SK-N-SH treated with all-trans-retinoic acid at 6 μM for 48 hours (cell line): ENCODE measurements around the gene CHST11.
"Not testable (repeated sequence)": the region's sequence is repeated elsewhere in the genome, so short reads cannot be mapped to it uniquely, and the experiment has no call there.

Experiments used
- ATAC-seq: fragments of 200-7000 bp; cut with Tn5 transposase; 3 replicates; pipeline ENCODE4 v1.9.1; 2020; ENCODE audit warnings: mild to moderate bottlenecking, moderate library complexity
- ARNTL ChIP-seq: fragments of 450-650 bp; formaldehyde crosslinking; IDR thresholded peaks from 2 replicates; pipeline ENCODE4 v1.5.0; 2020; ENCODE audit warnings: low read depth, mild to moderate bottlenecking, moderate library complexity, borderline replicate concordance
- BACH2 ChIP-seq: fragments of 250-450 bp; sonication (Bioruptor Pico); IDR thresholded peaks from 2 replicates; pipeline ENCODE4 v1.9.0; 2021; ENCODE audit warnings: mild to moderate bottlenecking, borderline replicate concordance
- CSDC2 ChIP-seq: fragments of 250-450 bp; sonication (Bioruptor Pico); IDR thresholded peaks from 2 replicates; pipeline ENCODE4 v1.5.0; 2020; ENCODE audit warnings: mild to moderate bottlenecking, moderate library complexity
- ESRRG ChIP-seq: fragments of 250-450 bp; sonication (Bioruptor Pico); IDR thresholded peaks from 2 replicates; pipeline ENCODE4 v1.6.1; 2021; ENCODE audit warnings: mild to moderate bottlenecking
- GLIS3 ChIP-seq: fragments of 250-450 bp; sonication (Bioruptor Pico); IDR thresholded peaks from 2 replicates; pipeline ENCODE4 v1.5.0; 2020; ENCODE audit warnings: mild to moderate bottlenecking, moderate library complexity
- ISL1 ChIP-seq: fragments of 250-450 bp; sonication (Bioruptor Pico); IDR thresholded peaks from 2 replicates; pipeline ENCODE4 v2.1.2; 2022; ENCODE audit warnings: mild to moderate bottlenecking, moderate library complexity
- OSR1 ChIP-seq: fragments of 250-450 bp; sonication (Bioruptor Pico); IDR thresholded peaks from 2 replicates; pipeline ENCODE4 v1.8.0; 2022; ENCODE audit warnings: moderate library complexity, mild to moderate bottlenecking, inconsistent platforms
- PPARA ChIP-seq: fragments of 250-450 bp; sonication (Bioruptor Pico); IDR thresholded peaks from 2 replicates; pipeline ENCODE4 v1.5.0; 2020; ENCODE audit warnings: mild to moderate bottlenecking, borderline replicate concordance
- RARB ChIP-seq: fragments of 250-450 bp; sonication (Bioruptor Pico); IDR thresholded peaks from 2 replicates; pipeline ENCODE4 v1.8.0; 2021; ENCODE audit warnings: mild to moderate bottlenecking, moderate library complexity
- SNAI2 ChIP-seq: fragments of 250-450 bp; sonication (Bioruptor Pico); IDR thresholded peaks from 2 replicates; pipeline ENCODE4 v1.5.0; 2020; ENCODE audit warnings: mild to moderate bottlenecking, moderate library complexity
- TCF4 ChIP-seq: fragments of 250-450 bp; sonication (Bioruptor Pico); IDR thresholded peaks from 2 replicates; pipeline ENCODE4 v1.8.0; 2021; ENCODE audit warnings: mild to moderate bottlenecking, moderate library complexity, borderline replicate concordance
- ZC3H10 ChIP-seq: fragments of 250-450 bp; sonication (Bioruptor Pico); IDR thresholded peaks from 2 replicates; pipeline ENCODE4 v1.5.1; 2021; ENCODE audit warnings: mild to moderate bottlenecking, moderate library complexity
- ZFP3 ChIP-seq: fragments of 250-450 bp; sonication (Bioruptor Pico); IDR thresholded peaks from 2 replicates; pipeline ENCODE4 v1.5.0; 2020; ENCODE audit warnings: mild to moderate bottlenecking, moderate library complexity
- ZNF565 ChIP-seq: fragments of 450-650 bp; formaldehyde crosslinking; conservative IDR thresholded peaks from 2 replicates; pipeline ENCODE4 v1.5.0; 2020; ENCODE audit warnings: low read depth, mild to moderate bottlenecking, moderate library complexity
- ZNF70 ChIP-seq: fragments of 450-650 bp; formaldehyde crosslinking; IDR thresholded peaks from 2 replicates; pipeline ENCODE4 v1.5.0; 2020; ENCODE audit warnings: mild to moderate bottlenecking, moderate library complexity
- ZNF8 ChIP-seq: fragments of 450-650 bp; formaldehyde crosslinking; IDR thresholded peaks from 2 replicates; pipeline ENCODE4 v1.5.0; 2020; ENCODE audit warnings: mild to moderate bottlenecking, moderate library complexity
- TF ChIP-seq, protein P1 (sequence below): fragments of 250-450 bp; sonication (Bioruptor Pico); IDR thresholded peaks from 2 replicates; pipeline ENCODE4 v1.5.0; 2020; ENCODE audit warnings: mild to moderate bottlenecking, moderate library complexity
- TF ChIP-seq, protein P2 (sequence below): fragments of 250-450 bp; sonication (Bioruptor Pico); IDR thresholded peaks from 2 replicates; pipeline ENCODE4 v1.5.1; 2020; ENCODE audit warnings: low read depth, mild to moderate bottlenecking, moderate library complexity
- TF ChIP-seq, protein P3 (sequence below): fragments of 250-450 bp; sonication (Bioruptor Pico); IDR thresholded peaks from 2 replicates; pipeline ENCODE4 v1.8.0; 2021; ENCODE audit warnings: low read depth, mild to moderate bottlenecking, moderate library complexity, borderline replicate concordance
- TF ChIP-seq, protein P4 (sequence below): fragments of 250-450 bp; sonication (Bioruptor Pico); IDR thresholded peaks from 2 replicates; pipeline ENCODE4 v1.8.0; 2020; ENCODE audit warnings: mild to moderate bottlenecking, moderate library complexity, borderline replicate concordance
- TF ChIP-seq, protein P5 (sequence below): fragments of 250-450 bp; sonication (Bioruptor Pico); IDR thresholded peaks from 2 replicates; pipeline ENCODE4 v1.5.1; 2021; ENCODE audit warnings: mild to moderate bottlenecking, moderate library complexity

Gene CHST11

DNA sequence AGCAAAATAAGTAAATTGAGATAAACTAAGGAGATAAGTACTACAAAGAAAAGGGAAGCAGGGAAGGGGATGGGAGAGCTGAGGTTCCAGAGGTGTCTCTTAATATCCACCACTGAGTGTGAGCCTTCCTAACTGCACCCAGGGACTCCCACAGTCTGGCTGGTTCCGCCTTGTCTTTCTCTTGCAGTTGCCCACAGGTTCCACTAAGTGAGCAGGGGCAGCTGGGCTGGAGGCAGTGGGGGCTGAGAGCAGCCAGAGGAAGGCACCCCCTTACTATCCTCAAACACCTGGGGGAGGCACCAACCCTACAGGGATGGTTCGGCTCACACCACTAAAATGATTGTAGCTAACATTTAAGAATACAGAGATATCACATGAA, 286.4 kb downstream of the CHST11 start:
- no peak for ATAC-seq
- TF ChIP-seq ZNF70 (CRISPR knock-in tag), result no peak
- TF ChIP-seq, protein P1, sequence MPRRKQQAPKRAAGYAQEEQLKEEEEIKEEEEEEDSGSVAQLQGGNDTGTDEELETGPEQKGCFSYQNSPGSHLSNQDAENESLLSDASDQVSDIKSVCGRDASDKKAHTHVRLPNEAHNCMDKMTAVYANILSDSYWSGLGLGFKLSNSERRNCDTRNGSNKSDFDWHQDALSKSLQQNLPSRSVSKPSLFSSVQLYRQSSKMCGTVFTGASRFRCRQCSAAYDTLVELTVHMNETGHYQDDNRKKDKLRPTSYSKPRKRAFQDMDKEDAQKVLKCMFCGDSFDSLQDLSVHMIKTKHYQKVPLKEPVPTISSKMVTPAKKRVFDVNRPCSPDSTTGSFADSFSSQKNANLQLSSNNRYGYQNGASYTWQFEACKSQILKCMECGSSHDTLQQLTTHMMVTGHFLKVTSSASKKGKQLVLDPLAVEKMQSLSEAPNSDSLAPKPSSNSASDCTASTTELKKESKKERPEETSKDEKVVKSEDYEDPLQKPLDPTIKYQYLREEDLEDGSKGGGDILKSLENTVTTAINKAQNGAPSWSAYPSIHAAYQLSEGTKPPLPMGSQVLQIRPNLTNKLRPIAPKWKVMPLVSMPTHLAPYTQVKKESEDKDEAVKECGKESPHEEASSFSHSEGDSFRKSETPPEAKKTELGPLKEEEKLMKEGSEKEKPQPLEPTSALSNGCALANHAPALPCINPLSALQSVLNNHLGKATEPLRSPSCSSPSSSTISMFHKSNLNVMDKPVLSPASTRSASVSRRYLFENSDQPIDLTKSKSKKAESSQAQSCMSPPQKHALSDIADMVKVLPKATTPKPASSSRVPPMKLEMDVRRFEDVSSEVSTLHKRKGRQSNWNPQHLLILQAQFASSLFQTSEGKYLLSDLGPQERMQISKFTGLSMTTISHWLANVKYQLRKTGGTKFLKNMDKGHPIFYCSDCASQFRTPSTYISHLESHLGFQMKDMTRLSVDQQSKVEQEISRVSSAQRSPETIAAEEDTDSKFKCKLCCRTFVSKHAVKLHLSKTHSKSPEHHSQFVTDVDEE (CRISPR knock-in tag), result no peak

DNA sequence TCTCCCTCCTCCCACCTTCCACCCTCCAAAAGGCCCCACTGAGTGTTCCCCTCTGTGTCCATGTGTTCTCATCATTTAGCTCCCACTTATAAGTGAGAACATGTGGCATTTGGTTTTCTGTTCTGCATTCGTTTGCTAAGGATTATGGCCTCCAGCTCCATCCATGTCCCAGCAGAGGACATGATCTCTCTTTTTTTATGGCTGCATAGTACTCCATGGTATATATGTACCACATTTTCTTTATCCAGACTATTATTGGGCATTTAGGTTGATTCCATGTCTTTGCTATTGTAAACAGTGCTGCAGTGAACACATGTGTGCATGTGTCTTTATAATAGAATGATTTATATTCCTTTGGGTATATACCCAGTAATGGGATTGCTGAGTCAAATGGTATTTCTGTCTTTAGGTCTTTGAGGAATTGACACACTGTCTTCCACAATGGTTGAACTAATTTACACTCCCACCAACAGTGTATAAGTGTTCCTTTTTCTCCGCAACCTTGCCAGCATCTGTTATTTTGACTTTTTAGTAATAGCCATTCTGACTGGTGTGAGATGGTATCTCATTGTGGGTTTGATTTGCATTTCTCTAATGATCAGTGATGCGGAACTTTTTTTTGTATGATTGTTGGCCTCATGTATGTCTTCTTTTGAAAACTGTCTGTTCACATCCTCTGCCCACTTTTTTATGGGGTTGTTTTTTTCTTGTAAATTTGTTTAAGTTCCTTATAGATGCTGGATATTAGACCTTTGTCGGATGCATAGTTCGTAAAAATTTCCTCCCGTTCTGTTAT, 287.2 kb downstream of the CHST11 start:
- not testable (repeated sequence) for ATAC-seq
- TF ChIP-seq ZNF8, result peak; percentile 64; the same call in 1 of the 2 replicates

DNA sequence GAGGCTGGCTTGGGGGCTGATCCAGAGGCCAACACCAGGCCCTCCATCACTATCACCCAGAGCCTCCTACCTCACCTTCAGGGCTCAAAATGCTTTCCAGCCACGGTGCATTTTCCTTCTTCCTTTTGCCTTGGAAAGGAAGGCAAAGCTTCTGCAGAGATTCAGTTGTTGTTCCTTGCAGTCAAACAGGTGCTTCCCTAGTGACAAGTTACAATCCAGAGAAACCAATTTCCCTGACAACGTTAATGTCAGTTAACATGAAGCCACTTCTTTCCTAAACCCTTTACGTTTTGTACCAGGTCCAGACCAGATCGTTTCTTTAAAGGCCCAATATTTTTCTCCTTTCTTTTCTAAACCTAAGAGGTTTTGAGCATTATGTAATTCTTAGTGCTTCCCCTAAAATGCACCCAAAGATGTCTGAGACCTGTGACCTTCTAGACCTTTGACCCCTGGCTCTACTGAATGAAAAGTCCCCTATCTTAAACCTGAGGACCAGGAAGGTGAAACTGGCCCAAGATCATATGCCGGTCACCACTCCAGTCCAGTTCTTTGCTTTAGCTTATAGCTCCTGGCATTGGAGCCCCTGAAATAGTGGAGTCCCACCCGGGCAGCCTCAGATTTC, 289.8 kb downstream of the CHST11 start:
- TF ChIP-seq, protein P2, sequence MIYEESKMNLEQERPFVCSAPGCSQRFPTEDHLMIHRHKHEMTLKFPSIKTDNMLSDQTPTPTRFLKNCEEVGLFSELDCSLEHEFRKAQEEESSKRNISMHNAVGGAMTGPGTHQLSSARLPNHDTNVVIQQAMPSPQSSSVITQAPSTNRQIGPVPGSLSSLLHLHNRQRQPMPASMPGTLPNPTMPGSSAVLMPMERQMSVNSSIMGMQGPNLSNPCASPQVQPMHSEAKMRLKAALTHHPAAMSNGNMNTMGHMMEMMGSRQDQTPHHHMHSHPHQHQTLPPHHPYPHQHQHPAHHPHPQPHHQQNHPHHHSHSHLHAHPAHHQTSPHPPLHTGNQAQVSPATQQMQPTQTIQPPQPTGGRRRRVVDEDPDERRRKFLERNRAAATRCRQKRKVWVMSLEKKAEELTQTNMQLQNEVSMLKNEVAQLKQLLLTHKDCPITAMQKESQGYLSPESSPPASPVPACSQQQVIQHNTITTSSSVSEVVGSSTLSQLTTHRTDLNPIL (CRISPR knock-in tag), result no peak
- TF ChIP-seq CSDC2 (CRISPR knock-in tag) (no peak), ZC3H10 (CRISPR knock-in tag) (no peak), ZNF8 (no peak), BACH2 (CRISPR knock-in tag) (no peak), ISL1 (CRISPR knock-in tag) (no peak), ZFP3 (CRISPR knock-in tag) (no peak), SNAI2 (no peak), ZNF565 (CRISPR knock-in tag) (no peak), TCF4 (CRISPR knock-in tag) (no peak), ESRRG (CRISPR knock-in tag) (no peak)
- TF ChIP-seq, protein P3, sequence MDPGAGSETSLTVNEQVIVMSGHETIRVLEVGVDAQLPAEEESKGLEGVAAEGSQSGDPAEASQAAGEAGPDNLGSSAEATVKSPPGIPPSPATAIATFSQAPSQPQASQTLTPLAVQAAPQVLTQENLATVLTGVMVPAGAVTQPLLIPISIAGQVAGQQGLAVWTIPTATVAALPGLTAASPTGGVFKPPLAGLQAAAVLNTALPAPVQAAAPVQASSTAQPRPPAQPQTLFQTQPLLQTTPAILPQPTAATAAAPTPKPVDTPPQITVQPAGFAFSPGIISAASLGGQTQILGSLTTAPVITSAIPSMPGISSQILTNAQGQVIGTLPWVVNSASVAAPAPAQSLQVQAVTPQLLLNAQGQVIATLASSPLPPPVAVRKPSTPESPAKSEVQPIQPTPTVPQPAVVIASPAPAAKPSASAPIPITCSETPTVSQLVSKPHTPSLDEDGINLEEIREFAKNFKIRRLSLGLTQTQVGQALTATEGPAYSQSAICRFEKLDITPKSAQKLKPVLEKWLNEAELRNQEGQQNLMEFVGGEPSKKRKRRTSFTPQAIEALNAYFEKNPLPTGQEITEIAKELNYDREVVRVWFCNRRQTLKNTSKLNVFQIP, result no peak
- TF ChIP-seq, protein P4, sequence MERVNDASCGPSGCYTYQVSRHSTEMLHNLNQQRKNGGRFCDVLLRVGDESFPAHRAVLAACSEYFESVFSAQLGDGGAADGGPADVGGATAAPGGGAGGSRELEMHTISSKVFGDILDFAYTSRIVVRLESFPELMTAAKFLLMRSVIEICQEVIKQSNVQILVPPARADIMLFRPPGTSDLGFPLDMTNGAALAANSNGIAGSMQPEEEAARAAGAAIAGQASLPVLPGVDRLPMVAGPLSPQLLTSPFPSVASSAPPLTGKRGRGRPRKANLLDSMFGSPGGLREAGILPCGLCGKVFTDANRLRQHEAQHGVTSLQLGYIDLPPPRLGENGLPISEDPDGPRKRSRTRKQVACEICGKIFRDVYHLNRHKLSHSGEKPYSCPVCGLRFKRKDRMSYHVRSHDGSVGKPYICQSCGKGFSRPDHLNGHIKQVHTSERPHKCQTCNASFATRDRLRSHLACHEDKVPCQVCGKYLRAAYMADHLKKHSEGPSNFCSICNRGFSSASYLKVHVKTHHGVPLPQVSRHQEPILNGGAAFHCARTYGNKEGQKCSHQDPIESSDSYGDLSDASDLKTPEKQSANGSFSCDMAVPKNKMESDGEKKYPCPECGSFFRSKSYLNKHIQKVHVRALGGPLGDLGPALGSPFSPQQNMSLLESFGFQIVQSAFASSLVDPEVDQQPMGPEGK (CRISPR knock-in tag), result no peak
- no peak for ATAC-seq

DNA sequence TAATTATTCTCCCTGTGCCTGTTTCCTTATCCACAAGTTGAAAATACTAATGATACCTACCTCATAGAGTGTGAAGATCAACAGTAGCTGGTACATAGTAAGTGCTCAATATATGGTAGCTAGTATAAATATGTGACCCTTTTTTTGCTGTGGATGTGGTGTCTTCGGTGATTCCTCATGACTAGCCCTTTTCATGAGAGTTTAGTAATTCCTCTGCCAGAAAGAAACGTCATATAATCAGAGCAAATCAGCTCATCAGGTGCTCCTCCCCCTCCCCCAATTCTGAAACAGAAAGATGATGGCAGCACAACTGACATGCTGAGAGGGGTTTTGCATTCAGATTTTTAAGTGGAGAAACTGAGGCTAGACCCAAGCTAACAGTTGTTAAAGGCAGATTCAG, 290.6 kb downstream of the CHST11 start:
- TF ChIP-seq ZC3H10 (CRISPR knock-in tag), result no peak
- TF ChIP-seq ZNF70 (CRISPR knock-in tag), result no peak
- TF ChIP-seq OSR1 (CRISPR knock-in tag), result no peak
- TF ChIP-seq SNAI2, result no peak
- TF ChIP-seq, protein P1 (CRISPR knock-in tag), result no peak
- TF ChIP-seq ARNTL (CRISPR knock-in tag), result no peak
- no peak for TF ChIP-seq ESRRG (CRISPR knock-in tag)
- no peak for TF ChIP-seq ZFP3 (CRISPR knock-in tag)
- TF ChIP-seq, protein P5, sequence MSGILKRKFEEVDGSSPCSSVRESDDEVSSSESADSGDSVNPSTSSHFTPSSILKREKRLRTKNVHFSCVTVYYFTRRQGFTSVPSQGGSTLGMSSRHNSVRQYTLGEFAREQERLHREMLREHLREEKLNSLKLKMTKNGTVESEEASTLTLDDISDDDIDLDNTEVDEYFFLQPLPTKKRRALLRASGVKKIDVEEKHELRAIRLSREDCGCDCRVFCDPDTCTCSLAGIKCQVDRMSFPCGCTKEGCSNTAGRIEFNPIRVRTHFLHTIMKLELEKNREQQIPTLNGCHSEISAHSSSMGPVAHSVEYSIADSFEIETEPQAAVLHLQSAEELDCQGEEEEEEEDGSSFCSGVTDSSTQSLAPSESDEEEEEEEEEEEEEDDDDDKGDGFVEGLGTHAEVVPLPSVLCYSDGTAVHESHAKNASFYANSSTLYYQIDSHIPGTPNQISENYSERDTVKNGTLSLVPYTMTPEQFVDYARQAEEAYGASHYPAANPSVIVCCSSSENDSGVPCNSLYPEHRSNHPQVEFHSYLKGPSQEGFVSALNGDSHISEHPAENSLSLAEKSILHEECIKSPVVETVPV (CRISPR knock-in tag), result no peak
- TF ChIP-seq, protein P3, result no peak
- no peak for TF ChIP-seq GLIS3 (CRISPR knock-in tag)
- TF ChIP-seq CSDC2 (CRISPR knock-in tag), result no peak
- TF ChIP-seq PPARA (CRISPR knock-in tag), result no peak
- no peak for TF ChIP-seq RARB (CRISPR knock-in tag)
- TF ChIP-seq, all 23 proteins: peak for 0
- ATAC-seq, result no peak
